HepG2 (cell line): ENCODE results near the gene FBXO41. TPM values are rescaled to one million over a fixed set of nuclear protein-coding genes. Genes with fewer than 3 reads are reported as not detected.

ENCODE experiments used
- ATAC-seq: fragments of 200-7000 bp; cut with Tn5 transposase; 3 replicates; pipeline ENCODE4 v1.9.1; 2020; ENCODE audit warnings: mild to moderate bottlenecking, moderate library complexity
- BruUV-seq: library from RNA; stranded (reverse); fragments of 400-500 nt; replicated peaks from 2 replicates; lab custom pipeline; 2021; lab: Mats Ljungman, UMichigan
- CTCF ChIA-PET: fragments of 300-600 bp; formaldehyde crosslinking; extraction: SDS; loops from one replicate; lab custom pipeline; 2021; ENCODE audit warnings: low total read pairs, inconsistent platforms, low intra/inter-chr PET ratio; lab: Yijun Ruan, JAX
- POLR2A ChIA-PET: fragments of 350-600 bp; sonication (Branson Sonifier 250); formaldehyde crosslinking; loops from one replicate; lab custom pipeline; 2020; ENCODE audit warnings: antibody characterized with exemption, inconsistent platforms; lab: Yijun Ruan, JAX
- DNase-seq: peaks from one replicate; pipeline ENCODE4 v3.0.0-alpha.2; 2015; ENCODE audit warnings: low spot score
- FAIRE-seq: peaks from 3 replicates; lab custom pipeline; 2011; peaks lifted over from hg19 to GRCh38; lab: Jason Lieb, UNC
- H2AFZ ChIP-seq: one replicate; pipeline ENCODE4 v1.6.1; 2011; ENCODE audit warnings: low read length, inconsistent platforms
- H3K27ac ChIP-seq: fragments of 300-600 bp; 3 replicates; pipeline ENCODE4 v1.8.0; 2011; ENCODE audit warnings: mixed run types, mild to moderate bottlenecking, mixed read lengths, low read length, inconsistent platforms; ENCODE audit not compliant: insufficient read depth; ENCODE audit errors: extremely low read length
- H3K27me3 ChIP-seq, 2 experiments: fragments of 200-600 bp in 1 of 2; 2 replicates in 1 of 2; 3 replicates in 1 of 2; pipeline versions ENCODE4 v1.6.0 to v1.8.0; 2011; ENCODE audit warnings: low read length in 2 of 2, mild to moderate bottlenecking in 2 of 2, moderate library complexity in 2 of 2, inconsistent platforms in 1 of 2; ENCODE audit not compliant: insufficient read depth in 2 of 2, control insufficient read depth in 1 of 2
- H3K36me3 ChIP-seq, 2 experiments: fragments of 200-600 bp in 1 of 2; replicated peaks in 1 of 2; 2 replicates in 1 of 2; 3 replicates in 1 of 2; pipeline versions ENCODE4 v1.5.1 to v1.8.0; 2011; ENCODE audit warnings: low read length in 2 of 2, inconsistent platforms in 1 of 2; ENCODE audit not compliant: insufficient read depth in 2 of 2, control insufficient read depth in 1 of 2
- H3K4me1 ChIP-seq: 2 replicates; pipeline ENCODE4 v1.5.1; 2012; ENCODE audit warnings: low read length, inconsistent platforms; ENCODE audit not compliant: insufficient read depth
- H3K4me2 ChIP-seq: 2 replicates; pipeline ENCODE4 v1.6.0; 2011; ENCODE audit warnings: low read depth, low read length, inconsistent platforms
- H3K4me3 ChIP-seq, 3 experiments: fragments of 200-600 bp in 1 of 3; sonication (generic), shearing (Covaris generic) in 1 of 3; replicated peaks in 1 of 3; 2 replicates each; pipeline ENCODE4 v1.5.1; 2011 to 2016; ENCODE audit warnings: low read length in 3 of 3, inconsistent platforms in 2 of 3, low read depth in 2 of 3, mild to moderate bottlenecking in 2 of 3, control low read depth in 1 of 3, mixed read lengths in 1 of 3; ENCODE audit not compliant: insufficient read depth in 1 of 3
- H3K79me2 ChIP-seq: one replicate; pipeline ENCODE4 v1.6.1; 2011; ENCODE audit warnings: low read length, inconsistent platforms; ENCODE audit not compliant: insufficient read depth
- H3K9ac ChIP-seq: 2 replicates; pipeline ENCODE4 v1.6.0; 2011; ENCODE audit warnings: mild to moderate bottlenecking, low read depth, low read length, inconsistent platforms; ENCODE audit not compliant: insufficient read depth
- H3K9me3 ChIP-seq: 2 replicates; pipeline ENCODE4 v1.5.1; 2012; ENCODE audit warnings: mild to moderate bottlenecking, low read length
- H4K20me1 ChIP-seq: 2 replicates; pipeline ENCODE4 v1.6.0; 2011; ENCODE audit warnings: inconsistent platforms, mild to moderate bottlenecking, low read length, moderate library complexity; ENCODE audit not compliant: insufficient read depth
- RBM22 ChIP-seq: fragments of 200-400 bp; formaldehyde crosslinking; optimal IDR thresholded peaks from 2 replicates; pipeline ENCODE3; 2017; ENCODE audit warnings: mild to moderate bottlenecking, low read length, moderate library complexity
- WGBS: methylation state at CpG from one replicate; pipeline ENCODE4 v1.1.6; 2017; ENCODE audit warnings: low lambda C conversion rate; 5-methylcytosine and 5-hydroxymethylcytosine counted together
- in situ Hi-C: cut with HindIII; loops from 2 replicates; pipeline ENCODE4 v1.10.0; 2017; ENCODE audit warnings: low pct_unique_long_range_greater_than_20kb; ENCODE audit not compliant: extremely low pct_ligation_motif_present
- intact Hi-C: fragments of 100-400 bp; cut with micrococcal nuclease; formaldehyde crosslinking; loops from one replicate; pipeline ENCODE4 v1.10.0; 2022; ENCODE audit not compliant: unreplicated experiment
- polyA plus RNA-seq, 8 experiments: library from polyadenylated mRNA; depleted of rRNA in 3 of 8; stranded (reverse) in 7 of 8; unstranded in 1 of 8; fragments of >200 nt; fragmentation: Illumina TruSeq in 4 of 8; extraction: Trizol in 4 of 8; gene quantifications; 2 replicates each; pipeline versions ENCODE4 v1.2.1 to v1.2.3, GENCODE V29; 2011 to 2016; ENCODE audit warnings: low read depth in 4 of 8, missing spikeins in 1 of 8, mixed read lengths in 1 of 8; ENCODE audit not compliant: insufficient read depth in 1 of 8
- total RNA-seq, 5 experiments: library from RNA; depleted of rRNA; stranded (reverse); fragments of >200 nt; fragmentation: Illumina TruSeq; extraction: Trizol; gene quantifications; 2 replicates each; pipeline ENCODE4 v1.2.3, GENCODE V29; 2016; ENCODE audit warnings: low read depth in 1 of 5
- TF ChIP-seq, protein P1 (sequence below): sonication (generic); formaldehyde crosslinking; IDR thresholded peaks from 2 replicates; pipeline ENCODE4 v1.5.0; 2020; ENCODE audit warnings: mild to moderate bottlenecking, missing genetic modification reagents, borderline replicate concordance
- TF ChIP-seq, protein P2 (sequence below): sonication (generic); formaldehyde crosslinking; conservative IDR thresholded peaks from 2 replicates; pipeline ENCODE4 v1.8.0; 2022; ENCODE audit warnings: missing genetic modification reagents

Gene FBXO41
- total and polyA plus RNA-seq, 2 of the 13 experiments (the other 11 are each of a cell fraction or from before 2014, with no cell fraction given), result 4.2 to 10.3 TPM

GRCh38 chr2:73250872-73251846 is 33.1 kb downstream of the FBXO41 start:
- in situ Hi-C loops (no loop called here), intact Hi-C loops (no loop called here)
- peaks cover 50 to 78% of the 10 kb centered on the region in 2 experiments for H3K36me3 ChIP-seq
- H3K79me2 ChIP-seq, result no peaks in the 10 kb centered on the region
- peaks cover 30% of the 10 kb centered on the region for H3K4me1 ChIP-seq
- no peaks in the 10 kb centered on the region for H3K9me3 ChIP-seq
- H2AFZ ChIP-seq, result no peak overlapping the region
- peaks cover 6% of the 10 kb centered on the region; the same call in 1 of the 2 replicates for H4K20me1 ChIP-seq
- H3K4me3 ChIP-seq, result no peak overlapping the region
- no peak overlapping the region for H3K27ac ChIP-seq
- no TSS peak for BruUV-seq
- no peak for DNase-seq
- H3K4me2 ChIP-seq, result no peak overlapping the region
- no peak overlapping the region for H3K9ac ChIP-seq
- H3K27me3 ChIP-seq, result no peaks in the 10 kb centered on the region
- CTCF ChIA-PET, result no interaction called here
- FAIRE-seq, result no peak
- TF ChIP-seq, protein P1, sequence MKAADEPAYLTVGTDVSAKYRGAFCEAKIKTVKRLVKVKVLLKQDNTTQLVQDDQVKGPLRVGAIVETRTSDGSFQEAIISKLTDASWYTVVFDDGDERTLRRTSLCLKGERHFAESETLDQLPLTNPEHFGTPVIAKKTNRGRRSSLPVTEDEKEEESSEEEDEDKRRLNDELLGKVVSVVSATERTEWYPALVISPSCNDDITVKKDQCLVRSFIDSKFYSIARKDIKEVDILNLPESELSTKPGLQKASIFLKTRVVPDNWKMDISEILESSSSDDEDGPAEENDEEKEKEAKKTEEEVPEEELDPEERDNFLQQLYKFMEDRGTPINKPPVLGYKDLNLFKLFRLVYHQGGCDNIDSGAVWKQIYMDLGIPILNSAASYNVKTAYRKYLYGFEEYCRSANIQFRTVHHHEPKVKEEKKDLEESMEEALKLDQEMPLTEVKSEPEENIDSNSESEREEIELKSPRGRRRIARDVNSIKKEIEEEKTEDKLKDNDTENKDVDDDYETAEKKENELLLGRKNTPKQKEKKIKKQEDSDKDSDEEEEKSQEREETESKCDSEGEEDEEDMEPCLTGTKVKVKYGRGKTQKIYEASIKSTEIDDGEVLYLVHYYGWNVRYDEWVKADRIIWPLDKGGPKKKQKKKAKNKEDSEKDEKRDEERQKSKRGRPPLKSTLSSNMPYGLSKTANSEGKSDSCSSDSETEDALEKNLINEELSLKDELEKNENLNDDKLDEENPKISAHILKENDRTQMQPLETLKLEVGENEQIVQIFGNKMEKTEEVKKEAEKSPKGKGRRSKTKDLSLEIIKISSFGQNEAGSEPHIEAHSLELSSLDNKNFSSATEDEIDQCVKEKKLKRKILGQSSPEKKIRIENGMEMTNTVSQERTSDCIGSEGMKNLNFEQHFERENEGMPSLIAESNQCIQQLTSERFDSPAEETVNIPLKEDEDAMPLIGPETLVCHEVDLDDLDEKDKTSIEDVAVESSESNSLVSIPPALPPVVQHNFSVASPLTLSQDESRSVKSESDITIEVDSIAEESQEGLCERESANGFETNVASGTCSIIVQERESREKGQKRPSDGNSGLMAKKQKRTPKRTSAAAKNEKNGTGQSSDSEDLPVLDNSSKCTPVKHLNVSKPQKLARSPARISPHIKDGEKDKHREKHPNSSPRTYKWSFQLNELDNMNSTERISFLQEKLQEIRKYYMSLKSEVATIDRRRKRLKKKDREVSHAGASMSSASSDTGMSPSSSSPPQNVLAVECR (CRISPR knock-in tag), result 0 out of 2 replicates have a peak, but pooled peaks have one; percentile 14
- peak; percentile 80 for TF ChIP-seq RBM22
- TF ChIP-seq, protein P2, sequence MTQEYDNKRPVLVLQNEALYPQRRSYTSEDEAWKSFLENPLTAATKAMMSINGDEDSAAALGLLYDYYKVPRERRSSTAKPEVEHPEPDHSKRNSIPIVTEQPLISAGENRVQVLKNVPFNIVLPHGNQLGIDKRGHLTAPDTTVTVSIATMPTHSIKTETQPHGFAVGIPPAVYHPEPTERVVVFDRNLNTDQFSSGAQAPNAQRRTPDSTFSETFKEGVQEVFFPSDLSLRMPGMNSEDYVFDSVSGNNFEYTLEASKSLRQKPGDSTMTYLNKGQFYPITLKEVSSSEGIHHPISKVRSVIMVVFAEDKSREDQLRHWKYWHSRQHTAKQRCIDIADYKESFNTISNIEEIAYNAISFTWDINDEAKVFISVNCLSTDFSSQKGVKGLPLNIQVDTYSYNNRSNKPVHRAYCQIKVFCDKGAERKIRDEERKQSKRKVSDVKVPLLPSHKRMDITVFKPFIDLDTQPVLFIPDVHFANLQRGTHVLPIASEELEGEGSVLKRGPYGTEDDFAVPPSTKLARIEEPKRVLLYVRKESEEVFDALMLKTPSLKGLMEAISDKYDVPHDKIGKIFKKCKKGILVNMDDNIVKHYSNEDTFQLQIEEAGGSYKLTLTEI (CRISPR knock-in tag), result no peak
- WGBS, result 95% methylated on average over 16 of the region's 17 CpGs
- POLR2A ChIA-PET, result interaction anchor here (0.7 to 2.5 kb wide), 6 partner anchors 9 to 38 kb away, joined by 3 to 7 read pairs (median 4); partner anchors contain the start of gene CCT7
- ATAC-seq, result no peak
